A549 (cell line): ENCODE measurements around the gene NR2C2AP. TPM values are rescaled to one million over a fixed set of nuclear protein-coding genes. Genes with fewer than 3 reads are reported as not detected.

Source experiments
- ATAC-seq, 2 experiments: fragments of 200-7000 bp in 1 of 2; fragments of >200 bp in 1 of 2; cut with Nextera tagmentation in 1 of 2; cut with Tn5 transposase in 1 of 2; 3 replicates each; pipeline versions ENCODE4 v1.8.0 to v1.9.1; 2018 to 2020; ENCODE audit warnings: mild to moderate bottlenecking in 1 of 2, moderate library complexity in 1 of 2
- CTCF ChIA-PET: fragments of 300-600 bp; sonication (Branson Sonifier 250); formaldehyde crosslinking; extraction: SDS; loops from one replicate; lab custom pipeline; 2021; ENCODE audit warnings: antibody characterized with exemption, inconsistent platforms; lab: Yijun Ruan, JAX
- POLR2A ChIA-PET: fragments of 350-600 bp; formaldehyde crosslinking; extraction: SDS; loops from one replicate; lab custom pipeline; 2021; ENCODE audit warnings: antibody characterized with exemption, inconsistent platforms; lab: Yijun Ruan, JAX
- DNase-seq, 2 experiments: peaks; one replicate each; pipeline versions ENCODE4 v3.0.0 to v3.0.0-alpha.2; 2011 to 2016; ENCODE audit warnings: low read depth in 1 of 2, low spot score in 1 of 2
- FAIRE-seq: peaks from 2 replicates; lab custom pipeline; 2011; peaks lifted over from hg19 to GRCh38; lab: Jason Lieb, UNC
- H3K27ac ChIP-seq, 2 experiments: fragments of >200 bp; sonication (Bioruptor Twin); formaldehyde crosslinking; 3 replicates each; pipeline ENCODE4 v1.5.1; 2016 to 2017
- H3K4me1 ChIP-seq: fragments of >200 bp; sonication (Bioruptor Twin); formaldehyde crosslinking; 3 replicates; pipeline ENCODE4 v1.6.1; 2016
- H3K4me2 ChIP-seq: fragments of >200 bp; sonication (Bioruptor Twin); formaldehyde crosslinking; 3 replicates; pipeline ENCODE4 v1.6.1; 2016
- H3K4me3 ChIP-seq: fragments of >200 bp; sonication (Bioruptor Twin); formaldehyde crosslinking; 3 replicates; pipeline ENCODE4 v1.5.1; 2016
- H3K9me3 ChIP-seq: fragments of >200 bp; sonication (Bioruptor Twin); formaldehyde crosslinking; 3 replicates; pipeline ENCODE4 v1.6.1; 2016
- ATOH8 ChIP-seq: fragments of 250-450 bp; sonication (Bioruptor Pico); IDR thresholded peaks from 2 replicates; pipeline ENCODE4 v1.5.0; 2020; ENCODE audit warnings: low read depth, mild to moderate bottlenecking, moderate library complexity
- CHD2 ChIP-seq: fragments of 150-350 bp; IDR thresholded peaks from 2 replicates; pipeline ENCODE4 v1.6.1; 2014; ENCODE audit warnings: low read length; ENCODE audit not compliant: partially characterized antibody
- EHMT2 ChIP-seq: fragments of 200-600 bp; sonication (generic); IDR thresholded peaks from 2 replicates; pipeline ENCODE4 v1.6.1; 2016; ENCODE audit warnings: antibody characterized with exemption, low read depth, mild to moderate bottlenecking, moderate library complexity
- ELK1 ChIP-seq: fragments of 150-350 bp; IDR thresholded peaks from 2 replicates; pipeline ENCODE4 v1.6.1; 2014; ENCODE audit warnings: low read depth, mild to moderate bottlenecking, low read length
- EP300 ChIP-seq, 2 experiments: fragments of >200 bp; sonication (Bioruptor Twin); formaldehyde crosslinking; IDR thresholded peaks; 2 replicates in 1 of 2; 3 replicates in 1 of 2; pipeline ENCODE4 v1.6.1; 2016 to 2017
- FOSB ChIP-seq: fragments of 250-450 bp; sonication (Bioruptor Pico); IDR thresholded peaks from 2 replicates; pipeline ENCODE4 v1.5.0; 2020; ENCODE audit warnings: mild to moderate bottlenecking, moderate library complexity
- GATA3 ChIP-seq: IDR thresholded peaks from 2 replicates; pipeline ENCODE4 v1.6.1; 2012; ENCODE audit warnings: borderline replicate concordance
- HES2 ChIP-seq: fragments of >200 bp; sonication (Bioruptor Twin); formaldehyde crosslinking; IDR thresholded peaks from 2 replicates; pipeline ENCODE4 v1.6.1; 2016
- HEYL ChIP-seq: fragments of 250-450 bp; sonication (Bioruptor Pico); IDR thresholded peaks from 2 replicates; pipeline ENCODE4 v1.8.0; 2021; ENCODE audit warnings: mild to moderate bottlenecking, moderate library complexity
- HOXA7 ChIP-seq: fragments of 250-450 bp; sonication (Bioruptor Pico); IDR thresholded peaks from 2 replicates; pipeline ENCODE4 v1.5.0; 2020; ENCODE audit warnings: mild to moderate bottlenecking, moderate library complexity
- HOXB13 ChIP-seq: fragments of 250-450 bp; sonication (Bioruptor Pico); IDR thresholded peaks from 2 replicates; pipeline ENCODE4 v1.5.0; 2020; ENCODE audit warnings: low read depth, mild to moderate bottlenecking, moderate library complexity
- KDM1A ChIP-seq: fragments of 200-600 bp; sonication (generic); IDR thresholded peaks from 2 replicates; pipeline ENCODE4 v1.6.1; 2016; ENCODE audit warnings: low read depth, mild to moderate bottlenecking
- KDM5A ChIP-seq: fragments of 200-600 bp; sonication (generic); IDR thresholded peaks from 2 replicates; pipeline ENCODE4 v1.6.1; 2016; ENCODE audit warnings: antibody characterized with exemption, mild to moderate bottlenecking
- NFE2L2 ChIP-seq: fragments of 150-350 bp; conservative IDR thresholded peaks from 2 replicates; pipeline ENCODE4 v1.6.1; 2014; ENCODE audit warnings: low read length
- PHF8 ChIP-seq: fragments of 200-600 bp; sonication (generic); IDR thresholded peaks from 2 replicates; pipeline ENCODE4 v1.6.1; 2016; ENCODE audit warnings: low read depth, mild to moderate bottlenecking, antibody characterized with exemption, moderate library complexity, borderline replicate concordance
- RARB ChIP-seq: fragments of 250-450 bp; sonication (Bioruptor Pico); IDR thresholded peaks from 2 replicates; pipeline ENCODE4 v1.8.0; 2021; ENCODE audit warnings: mild to moderate bottlenecking, moderate library complexity
- RCOR1 ChIP-seq: fragments of 150-350 bp; IDR thresholded peaks from 2 replicates; pipeline ENCODE4 v1.6.1; 2014; ENCODE audit warnings: antibody characterized with exemption, low read length, low read depth
- RFX5 ChIP-seq: fragments of 450-650 bp; IDR thresholded peaks from 2 replicates; pipeline ENCODE4 v1.7.1; 2014; ENCODE audit warnings: antibody characterized with exemption, mild to moderate bottlenecking, moderate library complexity
- TFCP2L1 ChIP-seq: fragments of 250-450 bp; sonication (Bioruptor Pico); IDR thresholded peaks from 2 replicates; pipeline ENCODE4 v1.5.0; 2021; ENCODE audit warnings: mild to moderate bottlenecking
- USF2 ChIP-seq: fragments of 450-650 bp; IDR thresholded peaks from 2 replicates; pipeline ENCODE4 v1.6.1; 2014; ENCODE audit warnings: antibody characterized with exemption
- WGBS: methylation state at CpG from one replicate; pipeline ENCODE4 v1.1.6; 2017; ENCODE audit errors: missing lambda C conversion rate; 5-methylcytosine and 5-hydroxymethylcytosine counted together
- polyA plus RNA-seq, 4 experiments: library from polyadenylated mRNA; depleted of rRNA in 3 of 4; stranded (reverse); fragments of >200 nt; fragmentation: RNase III in 1 of 4; extraction: RNeasy Plus Mini Kit Qiagen cat#74134 plus additional on column Dnase treatment in 1 of 4; gene quantifications; 2 replicates in 3 of 4; 3 replicates in 1 of 4; pipeline ENCODE4 v1.2.3, GENCODE V29; 2011 to 2017

Gene NR2C2AP
- polyA plus RNA-seq, 2 of the 4 experiments (the other 2 are of a cell fraction) = 20.0 to 24.6 TPM

GRCh38 chr19:19236173-19236572 lies 33.0 kb upstream of the NR2C2AP start:
- H3K27ac ChIP-seq = no peak overlapping the region
- FAIRE-seq (no peak), DNase-seq (no peak), ATAC-seq (no peak)
- H3K9me3 ChIP-seq = peaks cover 15% of the 10 kb centered on the region; the same call in 2 of the 3 replicates
- TF ChIP-seq HEYL (CRISPR knock-in tag) (no peak), EP300 (IDR thresholded peaks at IDR 0.05) (no peak), GATA3 (no peak), HOXB13 (no peak), FOSB (CRISPR knock-in tag) (no peak), CHD2 (no peak), TFCP2L1 (CRISPR knock-in tag) (no peak)
- H3K4me2 ChIP-seq = no peak overlapping the region
- ChIA-PET POLR2A (no interaction called here), CTCF (no interaction called here)
- H3K4me1 ChIP-seq = no peaks in the 10 kb centered on the region
- H3K4me3 ChIP-seq = no peak overlapping the region

GRCh38 chr19:19234220-19234816 lies 31.1 kb upstream of the NR2C2AP start:
- WGBS = 15% methylated on average over 2 of the region's 2 CpGs
- TF ChIP-seq PHF8 (no peak), ATOH8 (CRISPR knock-in tag) (no peak), RARB (CRISPR knock-in tag) (no peak), FOSB (CRISPR knock-in tag) (no peak), HOXA7 (CRISPR knock-in tag) (no peak), EHMT2 (no peak), RCOR1 (no peak), USF2 (no peak), CHD2 (no peak), ELK1 (no peak)
- CTCF ChIA-PET = interaction anchor here (0.6 to 1.7 kb wide), 4 partner anchors 9 to 191 kb away, joined by 3 to 9 read pairs (median 3); no protein-coding TSS in a partner anchor
- DNase-seq (no peak), ATAC-seq (no peak), FAIRE-seq (no peak)
- Histone ChIP-seq H3K9me3 (peaks cover 15% of the 10 kb centered on the region; the same call in 2 of the 3 replicates), H3K4me3 (no peak overlapping the region), H3K4me1 (no peaks in the 10 kb centered on the region), H3K4me2 (no peak overlapping the region), H3K27ac (no peak overlapping the region)
- POLR2A ChIA-PET = no interaction called here

- H3K4me1 ChIP-seq = no peaks in the 10 kb centered on the region
- no peak for TF ChIP-seq RFX5
- no peak for TF ChIP-seq KDM1A
- no peak for TF ChIP-seq NFE2L2
- no peak for TF ChIP-seq USF2
- TF ChIP-seq HES2 = no peak
- TF ChIP-seq KDM5A = no peak
- TF ChIP-seq HOXA7 (CRISPR knock-in tag) = no peak
- no peak for TF ChIP-seq TFCP2L1 (CRISPR knock-in tag)
- ATAC-seq (no peak), DNase-seq (no peak), FAIRE-seq (no peak)
- WGBS = 48% methylated on average over 18 of the region's 19 CpGs
- no peak overlapping the region for H3K4me3 ChIP-seq
- peaks cover 15% of the 10 kb centered on the region; the same call in 2 of the 3 replicates for H3K9me3 ChIP-seq
- H3K4me2 ChIP-seq = no peak overlapping the region
- ChIA-PET POLR2A (no interaction called here), CTCF (interaction anchor here (0.6 to 1.0 kb wide), 2 partner anchors 57 to 146 kb away, joined by 3 read pairs; no protein-coding TSS in a partner anchor)
- H3K27ac ChIP-seq = no peak overlapping the region
Measured at GRCh38 chr19:19232261-19232721, 29.1 kb upstream of the NR2C2AP start.
